NCI-H446 treated with DMSO at 0.1 percent for 48 hours (cell line): ENCODE measurements around the gene DHCR24.

Experiments used
- DNase-seq: peaks from one replicate; lab custom pipeline; 2025; lab: John Stamatoyannopoulos, UW

The DHCR24 gene

DNA sequence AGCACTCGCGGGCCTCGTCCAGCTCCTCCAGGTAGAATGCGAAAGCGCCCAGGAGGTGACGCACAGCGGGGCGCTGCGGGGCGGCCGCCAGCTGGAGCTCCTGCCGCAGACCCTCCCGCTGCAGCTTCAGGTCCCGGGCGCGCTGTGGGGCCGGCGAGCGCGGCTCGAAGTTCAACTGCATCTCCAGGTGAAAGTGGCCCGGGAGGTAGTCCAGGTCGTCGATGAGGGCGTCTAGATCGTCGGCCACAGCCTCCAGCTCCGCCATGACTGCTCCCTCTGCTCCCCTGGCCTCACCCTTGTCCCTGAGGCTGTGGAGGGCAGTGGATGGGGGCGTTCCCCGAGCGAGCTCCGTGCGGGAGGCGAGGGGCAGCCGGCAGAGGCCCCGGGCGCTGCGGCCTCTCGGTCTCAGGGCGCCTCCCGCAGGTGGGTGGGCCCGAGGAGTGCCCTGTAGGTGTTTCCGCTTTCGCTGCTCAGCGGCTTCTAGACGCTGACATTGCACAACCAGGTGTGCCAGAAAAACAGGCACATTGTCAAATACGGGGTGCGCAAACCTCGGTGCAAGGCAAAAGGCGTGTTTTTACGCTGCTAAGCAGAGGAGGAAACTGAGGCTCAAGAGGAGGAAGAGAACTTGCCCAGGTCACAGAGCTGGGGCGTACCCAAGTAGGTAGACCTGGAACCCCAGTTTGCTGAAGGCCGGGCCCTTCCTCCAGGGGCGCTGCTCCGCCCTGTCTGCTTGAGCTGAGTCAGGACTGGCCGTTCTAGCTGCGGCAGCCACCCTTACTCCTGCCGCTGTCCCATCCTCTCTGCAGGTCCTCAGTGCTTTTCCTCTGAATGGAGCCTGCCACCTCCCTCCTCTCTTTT is 85.9 kb downstream of the DHCR24 start, which contains the start of gene TTC22:
TSS of gene TTC22 (minus strand) at position 425 of the 861 bp plus-strand sequence. CDS start at position 265, 160 bp downstream.
- DNase-seq: no peak

DNA sequence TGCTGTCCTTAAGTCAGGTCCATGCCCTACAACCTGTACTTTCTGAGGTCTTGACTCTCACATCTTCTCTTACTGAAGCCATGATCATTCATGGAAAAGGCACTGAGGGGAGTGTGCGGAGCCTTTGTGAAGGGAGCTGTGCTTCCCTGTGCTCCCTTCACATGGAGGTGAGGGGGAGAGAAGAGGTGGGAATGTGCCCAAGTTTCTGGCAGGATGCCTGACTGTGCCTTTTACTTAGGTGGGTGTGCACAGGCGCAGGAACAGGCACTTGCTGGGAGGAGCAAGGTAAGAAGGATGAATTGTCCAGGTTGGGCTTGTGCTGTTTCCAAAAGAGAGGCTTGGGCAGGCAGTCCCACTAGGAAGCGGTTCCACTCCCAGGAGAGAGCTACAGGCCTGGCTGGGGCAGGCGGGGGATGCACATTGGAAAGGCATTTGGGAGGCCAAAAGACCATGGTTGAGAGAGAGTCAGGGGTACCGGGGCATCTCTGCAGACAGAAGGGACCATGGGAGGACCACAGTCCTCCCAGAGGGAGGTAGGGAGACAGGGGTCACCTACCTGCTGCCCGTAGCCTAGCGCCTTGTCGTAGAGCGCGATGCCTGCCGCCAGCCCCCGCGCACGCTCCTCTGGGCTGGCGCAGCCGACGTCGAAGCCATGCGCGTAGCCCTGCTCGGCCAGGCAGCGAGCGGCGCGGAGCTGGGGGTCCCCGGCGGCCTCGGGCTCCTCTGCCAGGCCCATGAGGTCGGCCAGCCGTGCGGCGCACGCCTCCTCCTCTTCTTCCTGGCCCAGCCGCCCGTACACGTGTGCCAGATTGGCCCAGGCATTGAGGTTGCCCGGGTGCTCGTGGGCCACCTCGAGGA is 86.7 kb downstream of the DHCR24 start:
- DNase-seq: no peak
